Neural cell (in vitro differentiated cells): ENCODE results near the gene SPPL2A. TPM values are rescaled to one million over a fixed set of nuclear protein-coding genes. Genes with fewer than 3 reads are reported as not detected.

Experiments used
- H2AFZ ChIP-seq: fragments of 200-600, 300-800 bp; sonication (generic), shearing (Covaris generic); 2 replicates; pipeline ENCODE4 v1.6.0; 2014; ENCODE audit warnings: low read depth, mild to moderate bottlenecking, antibody characterized with exemption, low read length, moderate library complexity
- H3F3A ChIP-seq: fragments of 200-600 bp; shearing (Covaris generic); 2 replicates; pipeline ENCODE4 v1.6.1; 2016; ENCODE audit warnings: mild to moderate bottlenecking, moderate library complexity, mixed read lengths, antibody characterized with exemption, low read length; ENCODE audit not compliant: insufficient read depth, poor library complexity, severe bottlenecking
- H3K27ac ChIP-seq: fragments of 200-600, 300-800 bp; sonication (generic), shearing (Covaris generic); 2 replicates; pipeline ENCODE4 v1.5.1; 2014; ENCODE audit warnings: mild to moderate bottlenecking, low read length, moderate library complexity
- H3K27me3 ChIP-seq: fragments of 300-800, 200-600 bp; sonication (generic), shearing (Covaris generic); 2 replicates; pipeline ENCODE4 v1.6.0; 2014; ENCODE audit warnings: mild to moderate bottlenecking, low read depth, low read length, moderate library complexity; ENCODE audit not compliant: insufficient read depth
- H3K36me3 ChIP-seq: fragments of 300-800, 200-600 bp; sonication (generic), shearing (Covaris generic); 2 replicates; pipeline ENCODE4 v1.5.1; 2014; ENCODE audit warnings: mild to moderate bottlenecking, antibody characterized with exemption, low read length, moderate library complexity; ENCODE audit not compliant: insufficient read depth
- H3K4me2 ChIP-seq: fragments of 300-800, 200-600 bp; sonication (generic), shearing (Covaris generic); 2 replicates; pipeline ENCODE4 v1.6.0; 2014; ENCODE audit warnings: mild to moderate bottlenecking, low read length
- H3K4me3 ChIP-seq: fragments of 300-800, 200-600 bp; sonication (generic), shearing (Covaris generic); 2 replicates; pipeline ENCODE4 v1.5.1; 2014; ENCODE audit warnings: mild to moderate bottlenecking, low read length, moderate library complexity
- H3K79me2 ChIP-seq: fragments of 200-600 bp; shearing (Covaris generic); replicated peaks from 2 replicates; pipeline ENCODE4 v1.6.0; 2014; ENCODE audit warnings: mild to moderate bottlenecking, low read length, moderate library complexity; ENCODE audit not compliant: insufficient read depth
- H3K9ac ChIP-seq: fragments of 300-800, 200-600 bp; sonication (generic), shearing (Covaris generic); 2 replicates; pipeline ENCODE4 v1.6.1; 2016; ENCODE audit warnings: mild to moderate bottlenecking, low read length, mixed read lengths
- H3K9me2 ChIP-seq: fragments of 200-600 bp; shearing (Covaris generic); 2 replicates; pipeline ENCODE4 v1.6.1; 2016; ENCODE audit warnings: mild to moderate bottlenecking, low read length, mixed read lengths; ENCODE audit not compliant: insufficient read depth
- H3K9me3 ChIP-seq: fragments of 200-600, 300-800 bp; sonication (generic), shearing (Covaris generic); 2 replicates; pipeline ENCODE4 v1.6.1; 2016; ENCODE audit warnings: mild to moderate bottlenecking, mixed run types, low read length, moderate library complexity, mixed read lengths
- H4K20me1 ChIP-seq: fragments of 200-600 bp; shearing (Covaris generic); 2 replicates; pipeline ENCODE4 v1.6.1; 2016; ENCODE audit warnings: mild to moderate bottlenecking, mixed run types; ENCODE audit not compliant: insufficient read depth
- EP300 ChIP-seq: fragments of 450-650 bp; conservative IDR thresholded peaks from 2 replicates; pipeline ENCODE4 v1.6.1; 2014; ENCODE audit warnings: antibody characterized with exemption, mild to moderate bottlenecking, moderate library complexity; ENCODE audit not compliant: poor library complexity, severe bottlenecking
- EZH2 ChIP-seq: fragments of 200-600, 300-800 bp; shearing (Covaris generic), sonication (generic); IDR thresholded peaks from 2 replicates; pipeline ENCODE4 v1.6.1; 2014; ENCODE audit warnings: antibody characterized with exemption, low read length, borderline replicate concordance, mild to moderate bottlenecking; ENCODE audit not compliant: insufficient read depth, poor library complexity, severe bottlenecking
- MXI1 ChIP-seq: fragments of 450-650 bp; conservative IDR thresholded peaks from 2 replicates; pipeline ENCODE4 v1.6.1; 2014; ENCODE audit warnings: antibody characterized with exemption, mild to moderate bottlenecking; ENCODE audit not compliant: poor library complexity, severe bottlenecking
- POLR2AphosphoS5 ChIP-seq: IDR thresholded peaks from 2 replicates; pipeline ENCODE4 v1.6.1; 2012
- RAD21 ChIP-seq: fragments of 450-650 bp; conservative IDR thresholded peaks from 2 replicates; pipeline ENCODE4 v1.6.1; 2014; ENCODE audit warnings: antibody characterized with exemption, mild to moderate bottlenecking, moderate library complexity
- SMC3 ChIP-seq: fragments of 450-650 bp; conservative IDR thresholded peaks from 2 replicates; pipeline ENCODE4 v1.6.1; 2014; ENCODE audit warnings: antibody characterized with exemption, mild to moderate bottlenecking, moderate library complexity; ENCODE audit not compliant: poor library complexity
- TAF1 ChIP-seq: IDR thresholded peaks from 2 replicates; pipeline ENCODE4 v1.6.1; 2012; ENCODE audit warnings: low read depth
- polyA plus RNA-seq: library from polyadenylated mRNA; depleted of rRNA; stranded (reverse); fragments of >200 nt; gene quantifications from 2 replicates; pipeline ENCODE4 v1.2.3, GENCODE V29; 2014
- small RNA-seq, 3 experiments: library from RNA; depleted of rRNA; stranded (forward); fragments of <200 nt; gene quantifications; one replicate each; pipeline ENCODE3, GENCODE V24; 2012
- TF ChIP-seq, protein P1 (sequence below): fragments of 450-650 bp; IDR thresholded peaks from 2 replicates; pipeline ENCODE4 v1.5.1; 2014; ENCODE audit warnings: antibody characterized with exemption, mild to moderate bottlenecking, moderate library complexity; ENCODE audit not compliant: poor library complexity, severe bottlenecking
- TF ChIP-seq, protein P2 (sequence below): IDR thresholded peaks from 2 replicates; pipeline ENCODE4 v1.6.1; 2012; ENCODE audit warnings: borderline replicate concordance

SPPL2A gene
- polyA plus RNA-seq, 1 donor from 2014 or later: 29.9 TPM

DNA sequence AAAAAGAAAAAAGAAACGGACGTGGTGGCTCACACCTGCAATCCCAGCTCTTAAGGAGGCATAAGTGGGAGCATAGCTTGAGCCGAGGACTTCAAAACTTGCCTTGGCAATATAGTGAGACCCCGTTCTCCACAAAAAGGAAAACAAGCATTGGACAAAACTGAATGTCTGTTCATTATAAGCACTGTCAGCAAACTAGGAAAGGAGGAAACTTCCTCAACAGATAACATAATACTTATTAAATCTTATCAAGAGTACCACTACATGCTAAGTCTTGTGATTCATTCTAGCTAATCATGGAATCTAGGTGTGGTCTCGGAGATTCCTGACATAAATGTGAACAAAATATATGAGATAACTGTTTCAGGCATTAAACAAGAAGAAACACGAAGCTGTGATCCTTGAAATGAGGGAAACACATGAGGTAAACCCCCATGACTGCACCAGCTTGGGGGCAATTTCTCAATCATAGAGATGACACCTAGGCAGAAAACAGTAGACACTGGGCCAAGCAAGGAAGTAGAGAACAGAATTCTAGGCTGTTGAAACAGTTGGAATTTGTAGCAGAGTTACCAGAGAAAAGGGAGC is 112.3 kb downstream of the SPPL2A start:
- Histone ChIP-seq H3K9me2 (no peaks in the 10 kb centered on the region), H3K79me2 (no peaks in the 10 kb centered on the region), H3K9ac (no peak overlapping the region), H3K27ac (no peak overlapping the region), H4K20me1 (no peaks in the 10 kb centered on the region), H3K27me3 (no peaks in the 10 kb centered on the region), H3K4me2 (no peak overlapping the region), H3K4me3 (no peak overlapping the region), H3K36me3 (no peaks in the 10 kb centered on the region), H3F3A (no peaks in the 10 kb centered on the region), H2AFZ (no peak overlapping the region), H3K9me3 (no peaks in the 10 kb centered on the region)
- TF ChIP-seq EZH2 (no peak), MXI1 (no peak), TAF1 (no peak), EP300 (no peak), POLR2AphosphoS5 (no peak), SMC3 (no peak)
- TF ChIP-seq, protein P1, sequence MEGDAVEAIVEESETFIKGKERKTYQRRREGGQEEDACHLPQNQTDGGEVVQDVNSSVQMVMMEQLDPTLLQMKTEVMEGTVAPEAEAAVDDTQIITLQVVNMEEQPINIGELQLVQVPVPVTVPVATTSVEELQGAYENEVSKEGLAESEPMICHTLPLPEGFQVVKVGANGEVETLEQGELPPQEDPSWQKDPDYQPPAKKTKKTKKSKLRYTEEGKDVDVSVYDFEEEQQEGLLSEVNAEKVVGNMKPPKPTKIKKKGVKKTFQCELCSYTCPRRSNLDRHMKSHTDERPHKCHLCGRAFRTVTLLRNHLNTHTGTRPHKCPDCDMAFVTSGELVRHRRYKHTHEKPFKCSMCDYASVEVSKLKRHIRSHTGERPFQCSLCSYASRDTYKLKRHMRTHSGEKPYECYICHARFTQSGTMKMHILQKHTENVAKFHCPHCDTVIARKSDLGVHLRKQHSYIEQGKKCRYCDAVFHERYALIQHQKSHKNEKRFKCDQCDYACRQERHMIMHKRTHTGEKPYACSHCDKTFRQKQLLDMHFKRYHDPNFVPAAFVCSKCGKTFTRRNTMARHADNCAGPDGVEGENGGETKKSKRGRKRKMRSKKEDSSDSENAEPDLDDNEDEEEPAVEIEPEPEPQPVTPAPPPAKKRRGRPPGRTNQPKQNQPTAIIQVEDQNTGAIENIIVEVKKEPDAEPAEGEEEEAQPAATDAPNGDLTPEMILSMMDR: no peak

DNA sequence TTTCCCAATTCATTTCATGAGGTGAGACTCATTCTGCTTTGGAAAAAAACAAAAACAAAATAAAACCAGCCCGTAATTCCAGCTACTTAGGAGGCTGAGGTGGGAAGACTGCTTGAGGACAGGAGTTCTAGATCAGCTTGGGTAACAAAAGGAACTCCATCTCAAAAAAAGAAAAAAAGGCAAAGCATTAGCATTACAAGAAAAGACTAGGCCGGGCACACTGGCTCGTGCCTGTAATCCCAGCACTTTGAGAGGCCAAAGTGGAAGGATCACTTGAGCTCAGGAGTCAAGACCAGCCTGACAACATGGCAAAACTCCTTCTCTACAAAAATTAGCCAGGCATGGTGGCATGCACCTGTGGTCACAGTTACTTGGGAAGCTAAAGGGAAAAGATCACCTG is 112.8 kb downstream of the SPPL2A start:
- no peak overlapping the region for H3K27ac ChIP-seq
- H2AFZ ChIP-seq: no peak overlapping the region
- no peaks in the 10 kb centered on the region for H3K9me3 ChIP-seq
- no peaks in the 10 kb centered on the region for H4K20me1 ChIP-seq
- H3K4me3 ChIP-seq: no peak overlapping the region
- no peaks in the 10 kb centered on the region for H3K79me2 ChIP-seq
- no peak overlapping the region for H3K9ac ChIP-seq
- H3K4me2 ChIP-seq: no peak overlapping the region
- no peaks in the 10 kb centered on the region for H3K9me2 ChIP-seq
- TF ChIP-seq, protein P2, sequence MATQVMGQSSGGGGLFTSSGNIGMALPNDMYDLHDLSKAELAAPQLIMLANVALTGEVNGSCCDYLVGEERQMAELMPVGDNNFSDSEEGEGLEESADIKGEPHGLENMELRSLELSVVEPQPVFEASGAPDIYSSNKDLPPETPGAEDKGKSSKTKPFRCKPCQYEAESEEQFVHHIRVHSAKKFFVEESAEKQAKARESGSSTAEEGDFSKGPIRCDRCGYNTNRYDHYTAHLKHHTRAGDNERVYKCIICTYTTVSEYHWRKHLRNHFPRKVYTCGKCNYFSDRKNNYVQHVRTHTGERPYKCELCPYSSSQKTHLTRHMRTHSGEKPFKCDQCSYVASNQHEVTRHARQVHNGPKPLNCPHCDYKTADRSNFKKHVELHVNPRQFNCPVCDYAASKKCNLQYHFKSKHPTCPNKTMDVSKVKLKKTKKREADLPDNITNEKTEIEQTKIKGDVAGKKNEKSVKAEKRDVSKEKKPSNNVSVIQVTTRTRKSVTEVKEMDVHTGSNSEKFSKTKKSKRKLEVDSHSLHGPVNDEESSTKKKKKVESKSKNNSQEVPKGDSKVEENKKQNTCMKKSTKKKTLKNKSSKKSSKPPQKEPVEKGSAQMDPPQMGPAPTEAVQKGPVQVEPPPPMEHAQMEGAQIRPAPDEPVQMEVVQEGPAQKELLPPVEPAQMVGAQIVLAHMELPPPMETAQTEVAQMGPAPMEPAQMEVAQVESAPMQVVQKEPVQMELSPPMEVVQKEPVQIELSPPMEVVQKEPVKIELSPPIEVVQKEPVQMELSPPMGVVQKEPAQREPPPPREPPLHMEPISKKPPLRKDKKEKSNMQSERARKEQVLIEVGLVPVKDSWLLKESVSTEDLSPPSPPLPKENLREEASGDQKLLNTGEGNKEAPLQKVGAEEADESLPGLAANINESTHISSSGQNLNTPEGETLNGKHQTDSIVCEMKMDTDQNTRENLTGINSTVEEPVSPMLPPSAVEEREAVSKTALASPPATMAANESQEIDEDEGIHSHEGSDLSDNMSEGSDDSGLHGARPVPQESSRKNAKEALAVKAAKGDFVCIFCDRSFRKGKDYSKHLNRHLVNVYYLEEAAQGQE: no peak
- TF ChIP-seq EZH2: no peak
- TF ChIP-seq MXI1: no peak
- no peak for TF ChIP-seq RAD21
- TF ChIP-seq POLR2AphosphoS5: no peak
- TF ChIP-seq, protein P1: no peak
- TF ChIP-seq EP300: no peak
- no peak for TF ChIP-seq TAF1
- no peak for TF ChIP-seq SMC3
- H3K27me3 ChIP-seq: no peaks in the 10 kb centered on the region
- H3F3A ChIP-seq: no peaks in the 10 kb centered on the region
- no peaks in the 10 kb centered on the region for H3K36me3 ChIP-seq

Small RNA genes lying within 50 kb of the gene (small RNA-seq; reads per million reads assigned to genes)
- gene AC012100.1 (0 reads per million in 3 experiments), gene RN7SL354P (0 reads per million in 3 experiments)

Other genes with a start within 250 kb of the SPPL2A start
- 1.4 TPM in 1 of 2 replicates, not detected in the other for gene USP50, start 219.0 kb downstream of the SPPL2A start, polyA plus RNA-seq
- 30.7 and 35.3 TPM in 2 replicates for gene TRPM7, start 78.9 kb downstream of the SPPL2A start, polyA plus RNA-seq
- gene AP4E1, start 143.0 kb upstream of the SPPL2A start, polyA plus RNA-seq: 8.6 and 10.8 TPM in 2 replicates